ENCODE measurements around the gene DCN. TPM values are rescaled to one million over a fixed set of nuclear protein-coding genes. Genes with fewer than 3 reads are reported as not detected.

The DCN gene
- polyA plus RNA-seq, 1 of the 3 experiments (the other 2 are of a cell fraction), result 5.5 TPM

DNA sequence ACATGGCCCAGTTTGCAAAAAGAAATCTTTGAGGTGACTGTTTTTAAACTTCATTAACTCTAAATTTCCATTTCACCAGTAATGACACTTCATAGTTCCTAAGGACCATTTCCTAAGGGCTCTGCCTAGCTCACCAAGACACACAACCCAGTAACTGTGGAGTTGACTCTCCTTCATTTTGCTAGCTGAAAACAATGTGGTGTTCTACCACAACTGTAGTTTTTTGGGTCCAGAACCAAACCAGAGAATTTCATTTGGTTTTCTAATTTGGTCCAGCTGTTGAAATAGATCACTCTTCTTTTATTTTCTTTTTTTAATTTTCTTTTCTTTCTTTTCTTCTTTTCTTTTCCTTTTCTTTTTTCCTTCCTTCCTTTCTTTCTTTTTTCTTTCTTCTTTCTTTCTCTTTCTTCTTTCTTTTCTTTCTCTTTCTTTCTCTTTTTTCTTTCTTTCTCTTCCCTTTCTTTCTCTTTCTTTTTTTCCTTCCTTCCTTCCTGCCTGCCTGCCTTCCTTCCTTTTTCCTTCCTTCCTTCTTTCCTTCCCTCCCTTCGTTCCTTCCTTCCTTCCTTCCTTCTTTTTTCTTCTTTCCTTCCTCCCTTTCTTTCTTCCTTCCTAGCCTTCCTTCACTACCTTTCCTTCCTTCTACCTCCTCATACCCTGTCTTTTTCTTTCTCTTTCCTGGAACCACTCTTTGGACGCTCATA, 52.8 kb downstream of the DCN start:
- H3K9me3 ChIP-seq, result no peaks in the 10 kb centered on the region
- no peaks in the 10 kb centered on the region for H3K27me3 ChIP-seq (ENCODE audit: insufficient read depth)
- POLR2A ChIA-PET, result no interaction called here
- TF ChIP-seq ELF1 (IDR thresholded peaks at IDR 0.05), result no peak
- TF ChIP-seq SMC3 (IDR thresholded peaks at IDR 0.05; ENCODE audit: low read depth, low read length), result no peak
- no peak for TF ChIP-seq JUND (IDR thresholded peaks at IDR 0.05)
- no peak for TF ChIP-seq TEAD4 (IDR thresholded peaks at IDR 0.05; ENCODE audit: borderline replicate concordance, insufficient read depth)
- TF ChIP-seq EP300 (IDR thresholded peaks at IDR 0.05; ENCODE audit: borderline replicate concordance in 1 of 2, low read depth in 1 of 2, low read length in 1 of 2), result no peak
- TF ChIP-seq, protein P1, sequence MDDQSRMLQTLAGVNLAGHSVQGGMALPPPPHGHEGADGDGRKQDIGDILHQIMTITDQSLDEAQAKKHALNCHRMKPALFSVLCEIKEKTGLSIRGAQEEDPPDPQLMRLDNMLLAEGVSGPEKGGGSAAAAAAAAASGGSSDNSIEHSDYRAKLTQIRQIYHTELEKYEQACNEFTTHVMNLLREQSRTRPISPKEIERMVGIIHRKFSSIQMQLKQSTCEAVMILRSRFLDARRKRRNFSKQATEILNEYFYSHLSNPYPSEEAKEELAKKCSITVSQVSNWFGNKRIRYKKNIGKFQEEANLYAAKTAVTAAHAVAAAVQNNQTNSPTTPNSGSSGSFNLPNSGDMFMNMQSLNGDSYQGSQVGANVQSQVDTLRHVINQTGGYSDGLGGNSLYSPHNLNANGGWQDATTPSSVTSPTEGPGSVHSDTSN (IDR thresholded peaks at IDR 0.05), result no peak
- no peak overlapping the region for H3K4me2 ChIP-seq
- H3K4me1 ChIP-seq (ENCODE audit: control insufficient read depth in 1 of 2, insufficient read depth in 2 of 2, low read depth in 1 of 2, low read length in 1 of 2), result peaks cover 0 to 26% of the 10 kb centered on the region in 2 experiments; a peak in 2 of 4 replicates
- DNase-seq, result no peak
- no peak overlapping the region for H3K27ac ChIP-seq (ENCODE audit: low read depth in 2 of 2, low read length in 1 of 2)
- no peaks in the 10 kb centered on the region for H3K9me2 ChIP-seq
- CTCF ChIA-PET, result no interaction called here
- no peaks in the 10 kb centered on the region for H3K36me3 ChIP-seq (replicated peaks in 1 of 2; ENCODE audit: control insufficient read depth in 1 of 2, insufficient read depth in 2 of 2, low read length in 1 of 2)
- no peaks in the 10 kb centered on the region for H4K20me1 ChIP-seq (ENCODE audit: insufficient read depth)
- peaks cover 17% of the 10 kb centered on the region for H3F3A ChIP-seq (replicated peaks; ENCODE audit: insufficient read depth)
- H3K9ac ChIP-seq, result no peak overlapping the region
- 81% methylated on average over 2 of the region's 2 CpGs for WGBS (ENCODE audit: low lambda C conversion rate)
- H2AFZ ChIP-seq (ENCODE audit: low read depth), result no peak overlapping the region
- H3K4me3 ChIP-seq (ENCODE audit: low read depth in 2 of 2, low read length in 1 of 2), result no peak overlapping the region
- no peaks in the 10 kb centered on the region for H3K79me2 ChIP-seq (ENCODE audit: insufficient read depth)

DNA sequence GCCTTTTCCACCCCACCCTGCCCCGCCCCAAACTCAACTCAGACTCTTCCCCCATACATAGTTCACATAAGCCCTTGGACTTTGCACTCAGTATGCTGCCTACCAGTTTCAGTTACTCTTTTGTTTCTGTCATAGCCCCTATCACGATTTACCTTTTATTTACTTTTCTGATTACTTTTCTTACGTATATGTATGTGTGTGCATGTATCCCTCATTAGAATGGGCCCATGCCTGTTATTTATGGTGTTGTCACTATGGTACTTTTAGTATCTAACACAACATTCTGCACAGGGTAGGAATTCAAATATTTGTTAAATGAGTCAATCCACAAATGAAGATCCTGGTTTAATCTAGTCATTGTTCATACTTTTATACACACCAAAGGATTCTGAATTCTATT, 54.9 kb downstream of the DCN start:
- Histone ChIP-seq H3K9me3 (no peaks in the 10 kb centered on the region), H3K79me2 (ENCODE audit: insufficient read depth) (no peaks in the 10 kb centered on the region), H3K9ac (peak overlapping the region; percentile 18; the same call in 1 of the 2 replicates), H3K27me3 (ENCODE audit: insufficient read depth) (no peaks in the 10 kb centered on the region), H3K9me2 (no peaks in the 10 kb centered on the region), H3K27ac (ENCODE audit: low read depth in 2 of 2, low read length in 1 of 2) (peak overlapping the region in 1 of 2 experiments; percentile 73; a peak in 3 of 4 replicates), H3K4me3 (ENCODE audit: low read depth in 2 of 2, low read length in 1 of 2) (no peak overlapping the region), H3K4me2 (no peak overlapping the region), H3K36me3 (replicated peaks in 1 of 2; ENCODE audit: control insufficient read depth in 1 of 2, insufficient read depth in 2 of 2, low read length in 1 of 2) (no peaks in the 10 kb centered on the region), H2AFZ (ENCODE audit: low read depth) (no peak overlapping the region), H3F3A (replicated peaks; ENCODE audit: insufficient read depth) (peaks cover 16% of the 10 kb centered on the region), H4K20me1 (ENCODE audit: insufficient read depth) (no peaks in the 10 kb centered on the region), H3K4me1 (ENCODE audit: control insufficient read depth in 1 of 2, insufficient read depth in 2 of 2, low read depth in 1 of 2, low read length in 1 of 2) (peaks cover 0 to 18% of the 10 kb centered on the region in 2 experiments; a peak in 2 of 4 replicates)
- ChIA-PET POLR2A (no interaction called here), CTCF (no interaction called here)
- no peak for DNase-seq
- WGBS (ENCODE audit: low lambda C conversion rate), result 88% methylated on average over 3 of the region's 3 CpGs
- TF ChIP-seq TAF1 (IDR thresholded peaks at IDR 0.05; ENCODE audit: borderline replicate concordance, low read depth, low read length) (no peak), FOSL2 (IDR thresholded peaks at IDR 0.05; ENCODE audit: borderline replicate concordance, low read depth) (peak; percentile 39; the same call in 1 of the 2 replicates), JUND (IDR thresholded peaks at IDR 0.05) (peak; percentile 48)
- TF ChIP-seq, protein P1 (IDR thresholded peaks at IDR 0.05), result no peak; the same call in 1 of the 2 replicates
